NK-92 treated with Interleukin-12 subunit alpha and Interleukin-12 subunit beta, amount 100 ng/mL, for 24 hours (cell line): ENCODE results near the gene PARP4.
"Not testable (repeated sequence)": the region's sequence is repeated elsewhere in the genome, so short reads cannot be mapped to it uniquely, and the experiment has no call there.

Experiments
- DNase-seq: peaks from one replicate; lab custom pipeline; 2025; lab: John Stamatoyannopoulos, UW

The PARP4 gene

DNA sequence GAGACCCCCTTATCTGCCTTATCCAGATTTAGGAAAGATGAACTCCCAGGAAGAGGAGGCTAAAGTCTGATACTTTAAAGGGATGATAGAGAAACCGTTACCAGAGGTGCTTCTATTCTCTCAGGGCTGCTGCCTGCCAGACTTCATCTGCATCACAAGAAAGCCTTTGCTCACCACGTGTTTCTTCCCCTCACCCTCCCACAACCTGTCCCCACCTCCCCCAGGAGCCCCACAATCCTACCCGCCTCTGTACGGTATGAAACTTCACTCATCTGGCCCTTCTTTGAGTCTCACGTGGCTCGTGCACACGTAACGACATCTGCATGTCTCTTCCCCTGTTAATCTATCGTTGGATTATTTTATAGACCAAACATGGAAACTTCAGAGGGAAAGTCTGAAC, 67.7 kb downstream of the PARP4 start:
- DNase-seq, result not testable (repeated sequence)

DNA sequence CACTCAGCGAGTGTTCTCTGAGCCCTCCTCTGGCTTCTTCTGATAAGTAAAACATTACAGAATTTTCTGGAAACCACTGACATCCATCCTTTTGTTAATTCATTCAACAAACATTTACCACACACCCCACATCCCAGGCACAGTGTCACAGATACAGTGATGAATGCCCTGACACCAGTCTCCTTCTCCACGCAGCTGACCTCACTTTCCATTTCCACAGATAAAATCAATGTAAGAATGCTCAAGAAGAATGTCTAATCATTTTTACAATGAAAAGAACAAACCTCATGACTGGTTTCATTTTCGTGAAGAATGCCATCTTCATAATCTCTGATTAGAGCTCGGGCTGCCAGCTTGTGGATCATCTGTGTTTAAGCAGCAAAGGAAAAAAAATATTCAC, 69.2 kb downstream of the PARP4 start:
- no peak for DNase-seq

DNA sequence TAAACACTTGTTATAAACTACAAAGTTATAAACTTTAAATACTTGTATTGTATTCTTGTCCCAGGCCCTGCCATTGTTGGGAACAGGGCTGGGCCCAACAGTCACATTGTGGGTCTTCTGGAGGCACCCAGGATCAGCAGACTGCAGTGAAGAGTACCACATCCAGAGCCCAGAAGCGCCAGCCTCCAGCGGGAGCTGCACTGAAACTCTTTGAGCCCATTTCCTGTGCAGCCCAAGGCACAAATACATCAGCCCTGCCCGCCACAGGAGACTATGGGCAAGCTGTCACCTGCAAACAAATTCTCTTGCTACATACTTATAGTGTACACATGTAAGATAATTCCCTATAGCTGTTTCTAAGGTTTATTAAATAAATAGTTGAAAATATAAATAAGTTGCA, 86.5 kb downstream of the PARP4 start:
- not testable (repeated sequence) for DNase-seq

DNA sequence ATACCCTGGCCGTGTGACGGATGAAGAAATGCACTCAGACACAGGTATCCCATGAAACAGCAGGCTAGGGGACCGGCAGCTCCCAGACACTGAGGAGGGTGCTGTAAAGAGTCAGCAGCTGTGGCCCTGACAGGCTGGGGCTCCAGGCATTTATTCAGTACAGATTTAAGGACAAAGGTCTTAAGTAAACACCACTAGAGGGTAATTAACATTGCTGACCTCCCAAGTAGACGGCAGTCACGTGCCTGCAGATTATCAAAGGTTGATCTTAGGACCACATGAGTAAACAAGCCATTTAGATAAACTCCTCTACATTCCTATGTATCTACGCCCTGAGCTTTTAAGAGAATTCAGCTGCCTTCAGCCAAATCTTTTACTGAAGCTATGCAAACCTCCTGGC, 92.9 kb downstream of the PARP4 start:
- DNase-seq, result not testable (repeated sequence)

DNA sequence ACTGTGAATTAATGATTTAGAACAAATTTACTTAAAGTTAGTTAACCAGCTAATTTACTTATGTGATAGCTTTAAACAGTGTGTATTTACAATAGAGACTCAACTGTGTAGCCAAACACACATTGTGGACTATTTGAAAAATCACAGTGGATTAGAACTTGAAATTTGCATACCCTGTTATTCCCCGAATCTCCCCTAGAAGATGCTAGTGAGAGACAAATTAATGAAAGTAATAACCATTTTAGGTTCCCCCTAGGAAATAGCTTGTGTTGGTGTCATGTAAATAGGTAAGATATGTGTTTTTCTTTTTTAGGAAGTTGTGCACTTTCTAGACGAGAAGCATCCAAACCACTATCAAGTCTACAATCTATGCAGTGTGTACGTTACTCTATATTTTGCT, 104.7 kb downstream of the PARP4 start:
- DNase-seq, result no peak

DNA sequence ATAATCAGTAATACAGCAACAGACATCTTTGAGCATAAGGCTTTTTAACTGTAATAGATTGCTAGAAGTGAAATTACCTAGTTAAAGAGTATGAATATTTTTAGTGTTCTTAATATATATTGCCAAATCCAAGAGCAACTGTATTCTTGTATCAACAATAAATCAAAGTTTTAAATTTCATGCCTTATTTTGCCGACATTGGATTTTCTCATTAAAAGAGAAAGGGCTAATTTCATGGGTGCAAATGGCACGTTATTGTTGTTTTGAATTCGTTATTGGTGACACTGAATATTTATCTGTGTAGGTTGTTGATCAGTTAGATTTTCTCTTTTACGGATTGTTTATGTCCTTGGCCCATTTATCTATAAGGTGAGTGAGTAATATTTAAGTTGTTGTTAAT, 106.1 kb downstream of the PARP4 start:
- DNase-seq, result no peak

DNA sequence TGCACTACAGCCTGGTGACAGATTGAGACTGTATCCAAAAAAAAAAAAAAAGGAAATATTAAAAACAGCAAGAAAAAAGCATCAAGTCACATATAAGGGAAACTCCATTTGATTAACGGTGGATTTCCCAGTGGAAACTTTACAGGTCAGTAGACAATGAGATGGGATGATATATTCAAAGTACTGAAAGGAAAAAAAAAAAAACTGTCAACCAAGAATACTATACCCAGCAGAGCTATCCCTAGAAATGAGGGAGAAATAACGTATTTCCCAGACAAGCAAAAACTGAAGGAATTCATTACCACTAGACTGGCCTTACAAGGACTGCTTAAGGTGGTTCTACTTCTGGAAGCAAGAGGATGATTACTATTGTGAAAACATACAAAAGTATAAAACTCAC, 115.8 kb downstream of the PARP4 start:
- no peak for DNase-seq

DNA sequence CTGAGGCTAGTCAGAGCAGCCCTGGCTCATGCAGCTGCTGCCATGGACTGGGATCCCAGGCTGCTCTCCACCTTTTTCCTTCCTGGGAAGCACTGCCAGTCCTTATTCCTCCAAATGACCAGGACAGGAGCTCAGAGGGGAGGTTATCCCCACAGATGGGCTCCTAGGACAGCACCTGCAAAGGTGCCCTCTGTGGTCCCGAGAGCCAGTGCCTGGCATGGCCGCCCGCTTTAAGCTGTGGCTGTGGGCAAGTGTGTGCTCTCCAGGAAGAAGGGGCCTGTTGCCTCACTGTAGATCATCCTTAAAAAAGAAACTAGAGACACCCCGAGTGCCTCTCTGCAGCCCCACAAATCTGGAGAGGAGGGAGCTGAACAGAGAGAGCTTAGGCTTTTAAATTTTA, 119.6 kb downstream of the PARP4 start:
- DNase-seq, result no peak

DNA sequence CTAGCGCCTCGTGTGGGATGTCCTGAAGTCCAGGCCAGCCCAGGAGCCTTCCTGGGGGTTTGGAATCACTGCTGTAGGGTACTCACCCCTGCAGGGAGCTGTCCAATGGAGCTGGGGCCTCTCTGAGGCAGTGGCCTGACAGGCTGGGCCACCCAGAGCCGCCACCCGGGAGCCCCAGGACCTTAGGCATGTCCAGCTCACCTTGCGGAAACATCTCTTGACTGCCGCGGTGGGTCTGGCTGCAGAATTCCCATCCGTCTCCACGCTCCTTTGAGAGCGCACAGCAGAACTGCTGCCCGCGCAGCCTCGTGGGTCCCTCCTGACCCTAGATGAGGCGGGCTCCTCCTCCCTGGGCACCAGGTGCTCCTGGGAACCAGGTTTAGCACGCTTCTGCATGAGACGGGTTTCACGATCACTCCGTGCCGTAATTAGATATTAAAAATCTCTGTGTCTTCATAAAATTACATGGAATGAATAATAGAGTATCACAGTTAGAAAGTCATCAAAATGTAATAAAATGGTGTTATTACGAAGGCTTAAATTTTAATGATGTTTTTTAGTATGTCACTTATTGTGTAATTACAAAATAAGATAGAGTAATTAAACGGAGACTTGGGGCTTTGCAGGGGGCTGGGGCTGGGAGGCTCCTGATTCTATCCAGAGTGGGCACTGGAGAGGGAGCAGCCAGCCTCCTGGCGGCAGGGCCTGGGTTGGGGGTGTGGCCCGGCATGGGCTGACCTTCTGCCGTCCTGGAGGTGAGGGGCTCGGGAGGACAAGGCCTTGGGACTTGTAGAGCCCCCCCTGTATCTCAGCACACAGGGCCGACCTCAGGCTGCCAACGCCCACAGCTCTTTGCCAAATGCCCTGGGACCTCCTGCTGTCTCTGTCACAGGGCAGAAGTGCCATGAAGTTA, 120.6 kb downstream of the PARP4 start:
- not testable (repeated sequence) for DNase-seq

DNA sequence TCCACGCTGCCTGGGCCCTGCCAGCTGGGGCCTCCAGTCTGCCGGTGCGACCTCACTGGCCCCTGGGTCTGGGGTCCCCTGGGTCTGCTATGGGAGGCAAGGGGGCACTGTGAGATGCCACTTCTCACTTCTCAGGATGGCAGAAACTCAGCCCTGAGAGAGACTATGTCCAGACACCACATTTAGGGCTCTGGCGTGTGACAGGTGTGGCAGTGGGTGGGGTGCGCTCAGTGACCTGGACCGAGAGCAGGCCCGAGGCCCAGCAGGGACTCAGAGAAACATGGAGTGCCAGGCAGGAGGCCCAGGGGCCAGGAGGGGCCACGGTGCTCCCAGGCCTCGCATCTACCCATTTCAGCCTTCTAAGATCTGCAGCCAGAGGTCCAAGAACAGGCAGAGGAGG, 121.8 kb downstream of the PARP4 start:
- DNase-seq, result not testable (repeated sequence)

DNA sequence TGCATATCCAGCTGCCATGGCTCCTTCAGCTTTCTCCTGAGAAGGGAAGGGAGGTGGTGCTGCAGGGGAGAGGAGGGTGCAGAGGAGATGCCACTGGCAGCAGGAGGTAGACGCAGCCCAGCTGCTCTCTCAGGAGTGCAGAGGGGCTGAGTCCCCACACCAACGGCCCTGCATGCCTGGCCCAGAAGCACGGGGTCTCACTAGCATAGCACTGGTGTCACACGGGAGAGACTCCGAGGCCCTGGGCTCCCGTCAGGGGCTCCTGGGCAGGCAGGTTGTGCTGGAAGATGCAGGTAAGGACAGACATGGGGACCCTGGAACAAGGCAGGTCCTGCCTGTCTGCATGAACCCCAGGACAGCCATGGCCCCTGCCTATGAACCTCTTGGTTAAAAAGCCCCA, 123.1 kb downstream of the PARP4 start:
- DNase-seq, result no peak

DNA sequence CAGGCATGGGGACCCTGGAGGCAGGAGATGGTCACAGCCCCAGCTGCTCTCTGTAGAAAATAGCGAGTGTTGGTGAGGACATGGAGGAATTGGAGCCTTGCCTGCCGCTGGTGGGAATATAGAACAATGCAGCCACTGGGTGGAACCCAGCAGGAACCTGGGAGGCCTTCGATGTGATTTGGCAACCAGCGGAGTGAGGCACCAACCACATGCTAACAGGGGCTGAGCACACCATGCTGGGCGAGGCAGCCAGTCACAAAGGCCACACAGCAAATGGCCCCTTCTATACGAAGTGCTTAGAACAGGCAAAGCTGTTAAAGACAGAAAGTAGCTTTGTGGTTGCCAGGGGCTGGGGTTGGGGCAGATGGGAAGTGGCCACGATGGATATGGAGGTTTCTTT, 123.8 kb downstream of the PARP4 start:
- not testable (repeated sequence) for DNase-seq

DNA sequence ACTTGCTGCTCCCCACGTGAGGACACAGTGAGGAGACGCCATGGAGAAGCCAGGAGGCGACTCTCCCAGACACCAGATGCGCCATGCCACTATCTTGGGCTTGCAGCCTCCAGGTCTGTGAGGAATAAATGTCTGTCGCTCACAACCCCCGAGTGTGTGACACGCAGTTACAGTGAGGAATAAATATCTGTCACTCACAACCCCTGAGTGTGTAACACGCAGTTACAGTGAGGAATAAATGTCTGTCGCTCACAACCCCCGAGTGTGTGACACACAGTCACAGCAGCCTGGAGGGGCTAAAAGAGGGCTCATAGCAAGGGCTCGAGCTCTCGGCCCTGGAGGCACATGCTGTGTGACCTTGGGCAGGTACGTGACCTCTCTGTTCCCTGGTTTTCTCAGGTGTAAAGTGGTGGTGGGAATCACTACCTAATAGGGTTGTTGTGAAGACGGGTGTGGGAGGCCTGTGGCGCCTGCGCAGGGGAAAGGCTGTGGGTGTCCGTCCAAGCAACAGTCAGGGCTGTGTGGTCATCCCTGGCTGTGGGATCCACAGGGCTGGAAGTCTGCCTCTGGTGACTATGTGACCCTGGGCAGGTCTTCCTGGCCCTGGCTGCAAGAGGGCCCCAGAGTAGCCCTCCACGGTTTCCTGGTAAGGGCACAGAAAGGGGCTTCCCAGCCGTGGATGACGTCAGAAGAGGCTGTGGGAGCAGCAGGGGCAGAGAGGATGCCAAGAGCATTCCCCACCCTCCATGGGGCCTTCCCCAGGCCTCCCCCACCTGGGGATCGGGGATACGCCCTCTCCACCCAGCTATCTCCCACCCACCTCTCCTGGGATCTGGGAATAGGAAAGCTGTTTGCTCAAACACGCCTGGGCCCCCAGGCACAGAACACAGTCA, 125.5 kb downstream of the PARP4 start:
- no peak for DNase-seq

DNA sequence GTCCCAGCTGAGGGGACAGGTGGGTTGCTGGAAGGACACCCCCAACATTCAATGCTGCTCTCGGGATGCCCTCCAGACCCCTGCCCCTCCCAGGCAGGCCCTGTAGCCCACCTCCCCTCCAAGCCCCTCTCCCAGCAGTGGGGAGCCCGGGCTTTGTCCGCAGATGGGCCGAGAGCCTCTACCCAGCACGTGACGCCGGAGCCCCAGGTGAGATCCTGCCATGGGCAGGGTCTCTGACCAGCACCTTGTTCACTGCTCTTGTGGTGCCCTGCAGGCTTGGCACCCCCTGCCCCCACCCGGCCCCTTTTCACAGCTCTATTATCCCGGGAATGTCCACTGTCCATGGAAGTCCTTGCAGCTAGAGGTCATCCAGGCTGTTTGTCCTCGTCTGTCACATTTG, 126.7 kb downstream of the PARP4 start:
- DNase-seq, result no peak

DNA sequence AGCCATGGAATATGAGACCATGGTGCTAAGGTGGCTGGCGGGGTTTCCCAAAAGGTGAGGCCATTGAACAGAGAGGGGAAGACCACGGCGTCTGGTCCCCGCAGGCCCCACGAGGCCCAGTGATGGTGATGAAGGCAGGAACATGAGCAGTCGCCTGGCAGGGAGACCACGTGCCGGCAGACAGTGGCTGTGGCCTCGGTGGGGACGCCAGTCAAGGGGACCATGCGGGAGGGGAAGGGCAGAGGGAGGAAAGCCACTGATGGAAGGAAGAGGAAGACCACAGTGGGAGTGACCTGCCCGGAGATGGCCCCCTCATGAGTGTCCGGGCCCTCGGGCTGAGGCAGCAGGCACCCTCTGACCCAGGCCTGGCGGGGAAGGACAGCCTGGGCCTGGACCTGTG, 127.6 kb downstream of the PARP4 start:
- DNase-seq, result not testable (repeated sequence)

DNA sequence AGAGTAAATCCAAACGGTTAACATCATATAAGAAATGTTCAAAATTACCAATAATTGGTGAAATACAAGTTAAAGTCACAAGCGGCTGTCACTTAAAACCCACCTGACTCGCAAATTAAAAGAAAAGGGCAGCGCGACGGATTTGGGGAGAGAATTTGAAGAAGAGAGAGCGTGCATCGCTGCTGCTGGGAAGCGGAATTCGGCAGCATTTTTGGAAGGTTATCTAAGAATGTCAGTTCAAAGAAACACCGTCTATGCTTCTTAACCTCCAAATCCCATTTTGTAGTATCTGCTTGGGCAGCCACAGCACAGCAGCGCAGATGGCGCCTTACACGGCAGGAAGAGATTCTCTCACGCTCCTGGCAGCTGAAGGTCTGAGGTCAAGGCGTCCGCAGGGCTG, 128.5 kb downstream of the PARP4 start:
- not testable (repeated sequence) for DNase-seq

DNA sequence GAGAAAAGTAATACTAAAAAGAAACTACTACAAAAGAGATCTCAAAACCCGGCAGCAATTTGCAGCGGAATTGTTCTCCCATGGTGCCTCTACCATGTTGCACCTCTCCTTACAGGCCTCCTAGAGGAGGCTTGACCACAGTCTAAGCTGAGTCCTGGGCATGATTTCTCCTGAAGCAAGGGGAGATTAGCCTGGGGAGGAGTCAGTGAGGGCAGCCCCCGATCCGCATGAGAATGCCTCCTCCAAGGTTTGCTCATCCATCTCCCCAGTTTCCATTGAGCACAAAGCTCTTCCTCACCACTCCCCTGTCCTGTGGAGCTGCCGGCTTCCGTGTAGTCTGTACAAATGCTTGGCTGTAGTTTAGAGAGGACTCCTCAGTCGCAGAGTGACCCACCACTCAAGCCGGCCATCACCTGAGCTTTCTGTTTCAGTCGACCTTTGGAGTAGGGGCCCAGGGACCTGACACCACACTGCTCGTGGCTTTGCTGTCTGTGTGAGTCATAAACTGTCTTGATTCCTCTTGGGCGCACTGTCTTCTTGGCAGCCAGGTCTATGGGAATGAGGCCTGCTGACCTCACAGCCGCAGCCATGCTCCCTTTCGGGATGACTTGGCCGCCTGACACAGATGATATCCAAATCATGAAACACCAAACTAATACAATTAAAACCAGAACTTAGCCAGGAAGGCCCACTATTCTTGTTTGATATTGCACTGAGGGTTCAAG, 130.9 kb downstream of the PARP4 start:
- no peak for DNase-seq

DNA sequence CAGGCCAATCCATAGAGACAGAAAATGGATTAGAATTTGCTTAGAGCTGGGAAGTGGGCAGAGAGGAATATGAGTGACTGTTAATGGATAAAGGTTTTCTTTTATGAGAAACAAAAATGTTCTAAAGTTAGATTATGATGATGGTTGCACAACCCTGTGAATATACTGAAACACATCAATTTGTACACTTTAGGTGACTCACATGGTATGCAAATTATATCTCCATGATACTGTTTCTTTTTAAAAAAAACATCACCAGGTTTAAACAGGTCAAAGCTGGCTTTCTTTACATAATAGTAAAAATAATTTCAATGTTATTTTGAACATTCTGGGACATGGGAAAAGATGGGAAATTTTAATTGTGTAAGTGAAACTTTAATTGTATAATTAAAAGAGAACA, 131.7 kb downstream of the PARP4 start:
- DNase-seq, result not testable (repeated sequence)

DNA sequence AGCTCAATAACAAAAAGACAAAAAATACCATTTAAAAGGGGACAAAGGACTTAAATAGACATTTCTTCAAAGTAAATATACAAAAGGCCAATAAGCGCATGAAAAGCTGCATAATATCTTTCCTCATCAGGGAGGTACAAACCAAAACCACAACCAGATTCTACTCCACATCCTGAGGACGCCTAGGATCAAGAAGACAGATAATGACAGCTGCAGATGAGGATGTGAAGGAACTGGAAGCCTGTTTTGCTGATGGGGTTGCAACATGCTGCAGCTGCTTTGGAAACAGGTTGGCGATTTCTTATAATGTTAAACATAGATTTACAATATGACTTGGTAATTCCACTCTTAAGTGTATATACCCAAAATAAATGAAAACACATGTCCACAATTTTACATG, 132.4 kb downstream of the PARP4 start:
- DNase-seq, result not testable (repeated sequence)

DNA sequence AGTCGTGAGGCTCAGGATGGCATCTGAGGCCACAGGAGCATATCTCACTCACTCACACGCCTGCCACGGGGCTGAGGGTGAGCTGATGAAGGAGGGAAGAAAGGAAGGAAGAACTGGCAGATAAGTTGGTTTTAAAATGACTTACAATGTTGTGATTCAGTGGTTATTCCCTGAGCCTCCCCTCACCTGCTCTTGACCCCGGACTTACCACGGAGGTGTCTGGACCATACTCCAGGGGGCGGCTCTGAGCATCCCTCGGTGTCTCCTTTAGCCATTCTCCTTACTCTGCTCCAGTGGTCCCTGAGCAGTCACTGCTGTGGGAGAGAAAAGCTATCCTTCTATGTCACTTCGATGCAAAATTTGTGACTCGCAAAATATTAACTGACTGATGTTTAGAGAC, 141.3 kb downstream of the PARP4 start:
- not testable (repeated sequence) for DNase-seq
